HG03575 (cell line): Measurements from ENCODE around the gene TOPORS.
"Not testable (repeated sequence)": the region's sequence is repeated elsewhere in the genome, so short reads cannot be mapped to it uniquely, and the experiment has no call there.

Experiments used
- ATAC-seq: cut with Tn5 transposase; IDR thresholded peaks from one replicate; pipeline ENCODE4 v1.9.1; 2021; ENCODE audit not compliant: unreplicated experiment, insufficient number of reproducible peaks, low FRiP score; ENCODE audit errors: extremely low read depth

TOPORS gene

GRCh38 chr9:32524892-32525708, 27.3 kb downstream of the TOPORS start:
- ATAC-seq, result no peak

GRCh38 chr9:32524558-32524891, 27.9 kb downstream of the TOPORS start:
- ATAC-seq, result not testable (repeated sequence)

GRCh38 chr9:32523910-32524309, 28.5 kb downstream of the TOPORS start:
- no peak for ATAC-seq

GRCh38 chr9:32518276-32518675, 34.1 kb downstream of the TOPORS start:
- ATAC-seq, result no peak

GRCh38 chr9:32516241-32516640, 36.1 kb downstream of the TOPORS start:
- no peak for ATAC-seq

DNA sequence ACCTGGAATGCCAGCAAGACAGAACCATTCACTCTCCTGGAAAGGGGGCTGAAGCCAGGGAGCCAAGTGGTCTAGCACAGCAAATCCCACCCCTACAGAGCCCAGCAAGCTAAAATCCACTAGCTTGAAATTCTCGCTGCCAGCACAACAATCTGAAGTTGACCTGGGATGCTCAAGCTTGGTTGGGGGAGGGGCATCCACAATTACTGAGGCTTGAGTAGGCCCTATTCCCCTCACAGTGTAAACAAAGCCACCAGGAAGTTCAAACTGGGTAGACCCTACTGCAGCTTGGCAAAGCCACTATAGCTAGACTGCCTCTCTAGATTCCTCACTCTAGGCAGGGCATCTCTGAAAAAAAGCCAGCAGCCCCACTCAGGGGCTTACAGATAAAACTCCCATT, 43.7 kb downstream of the TOPORS start:
- ATAC-seq, result no peak

- no peak for ATAC-seq
Observed at GRCh38 chr9:32503008-32503407, 49.4 kb downstream of the TOPORS start.

DNA sequence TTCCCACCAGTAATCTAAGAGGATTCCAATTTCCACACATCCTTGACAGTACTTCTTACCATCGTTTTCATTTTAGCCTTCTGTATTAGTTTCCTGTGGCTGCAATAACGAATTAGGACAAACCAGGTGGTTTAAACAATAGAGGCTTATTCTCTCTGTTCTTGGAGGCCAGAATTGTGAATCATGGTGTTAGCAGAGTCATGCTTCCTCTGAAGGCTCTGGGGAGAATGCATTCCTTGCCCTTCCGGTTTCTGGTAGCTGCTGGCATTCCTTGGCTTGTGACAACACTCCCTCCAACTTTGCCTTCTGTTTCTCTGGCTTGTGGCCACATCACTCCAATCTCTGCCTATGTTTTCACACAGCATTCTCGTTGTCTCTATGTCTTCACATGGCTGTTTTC, 49.9 kb downstream of the TOPORS start:
- ATAC-seq, result no peak

DNA sequence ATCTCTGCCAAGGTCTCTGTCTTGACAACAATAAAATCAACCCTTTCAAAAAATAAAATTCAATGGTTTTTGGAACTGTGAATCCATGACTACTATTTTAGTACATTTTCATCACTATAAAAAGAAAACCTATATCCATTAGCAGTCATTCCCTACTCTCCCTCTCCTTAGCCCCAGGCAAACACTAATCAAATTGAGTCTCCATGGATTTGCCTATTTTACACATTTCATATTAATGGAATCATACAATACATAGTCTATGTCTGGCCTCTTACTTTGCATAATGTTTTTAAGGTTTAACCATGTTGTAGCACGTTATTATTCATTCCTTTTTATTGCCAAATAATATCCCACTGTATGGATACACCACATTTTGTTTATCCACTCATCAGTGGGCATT, 50.5 kb downstream of the TOPORS start:
- no peak for ATAC-seq

- ATAC-seq, result no peak
Observed at GRCh38 chr9:32500768-32501167, 51.6 kb downstream of the TOPORS start.

- ATAC-seq, result no peak
Observed at GRCh38 chr9:32497921-32498320, 54.5 kb downstream of the TOPORS start.

GRCh38 chr9:32490601-32491000, 61.8 kb downstream of the TOPORS start:
- no peak for ATAC-seq
